GM12878 (cell line): ENCODE measurements around the gene ITPR2. TPM values are rescaled to one million over a fixed set of nuclear protein-coding genes. Genes with fewer than 3 reads are reported as not detected.

Experiments
- ATAC-seq: fragments of 200-7000 bp; cut with Tn5 transposase; 3 replicates; pipeline ENCODE4 v1.9.1; 2020; ENCODE audit warnings: mild to moderate bottlenecking, moderate library complexity
- BruUV-seq: library from RNA; stranded (reverse); fragments of 400-500 nt; replicated peaks from 2 replicates; lab custom pipeline; 2021; lab: Mats Ljungman, UMichigan
- CTCF ChIA-PET: fragments of 300-600 bp; sonication (Branson Sonifier 250); formaldehyde crosslinking; extraction: SDS; loops from one replicate; lab custom pipeline; 2021; ENCODE audit warnings: inconsistent platforms; lab: Yijun Ruan, JAX
- POLR2A ChIA-PET: fragments of 350-600 bp; formaldehyde crosslinking; extraction: SDS; loops from one replicate; lab custom pipeline; 2021; ENCODE audit warnings: inconsistent platforms; lab: Charles Lee
- RAD21 ChIA-PET: fragments of 300-600 bp; sonication (Branson Sonifier 250); formaldehyde crosslinking; loops from one replicate; lab custom pipeline; 2023; ENCODE audit warnings: antibody characterized with exemption; ENCODE audit not compliant: unreplicated experiment; lab: Charles Lee
- SMC1A ChIA-PET: fragments of 300-600 bp; sonication (Branson Sonifier 250); formaldehyde crosslinking; loops from one replicate; lab custom pipeline; 2023; ENCODE audit not compliant: unreplicated experiment, uncharacterized antibody; lab: Charles Lee
- DNase-seq: peaks from one replicate; pipeline ENCODE4 v3.0.0-alpha.2; 2011; ENCODE audit warnings: low read depth, low spot score
- FAIRE-seq: peaks from 3 replicates; lab custom pipeline; 2011; peaks lifted over from hg19 to GRCh38; lab: Jason Lieb, UNC
- H2AFZ ChIP-seq: 2 replicates; pipeline ENCODE4 v1.6.0; 2011; ENCODE audit warnings: low read depth, low read length, control low read depth; ENCODE audit not compliant: control insufficient read depth
- H3K27ac ChIP-seq: 2 replicates; pipeline ENCODE4 v1.5.1; 2011; ENCODE audit warnings: control low read depth; ENCODE audit not compliant: control insufficient read depth, insufficient read depth
- H3K27me3 ChIP-seq, 2 experiments: replicated peaks in 1 of 2; 2 replicates each; pipeline versions ENCODE4 v1.6.0 to v1.6.1; 2011; ENCODE audit warnings: low read length in 1 of 2; ENCODE audit not compliant: control insufficient read depth in 2 of 2, insufficient read depth in 2 of 2
- H3K36me3 ChIP-seq, 2 experiments: 2 replicates each; pipeline ENCODE4 v1.5.1; 2011; ENCODE audit warnings: low read length in 1 of 2; ENCODE audit not compliant: control insufficient read depth in 2 of 2, insufficient read depth in 2 of 2
- H3K4me1 ChIP-seq: 2 replicates; pipeline ENCODE4 v1.6.1; 2011; ENCODE audit warnings: mild to moderate bottlenecking, low read length, moderate library complexity, mixed read lengths; ENCODE audit not compliant: control insufficient read depth, insufficient read depth
- H3K4me2 ChIP-seq: 2 replicates; pipeline ENCODE4 v1.6.0; 2011; ENCODE audit warnings: control low read depth; ENCODE audit not compliant: control insufficient read depth, insufficient read depth
- H3K4me3 ChIP-seq: fragments of 200-600 bp; sonication (generic); 2 replicates; pipeline ENCODE4 v1.5.1; 2016
- H3K79me2 ChIP-seq: 2 replicates; pipeline ENCODE4 v1.6.0; 2011; ENCODE audit warnings: low read length; ENCODE audit not compliant: control insufficient read depth, insufficient read depth
- H3K9ac ChIP-seq: 2 replicates; pipeline ENCODE4 v1.8.0; 2011; ENCODE audit warnings: low read length, control low read depth, mixed read lengths; ENCODE audit not compliant: control insufficient read depth, insufficient read depth
- H3K9me3 ChIP-seq: replicated peaks from 3 replicates; pipeline ENCODE4 v1.5.1; 2011; ENCODE audit warnings: mild to moderate bottlenecking, low read length; ENCODE audit not compliant: control insufficient read depth, insufficient read depth
- H4K20me1 ChIP-seq: 2 replicates; pipeline ENCODE4 v1.6.0; 2011; ENCODE audit not compliant: control insufficient read depth, insufficient read depth
- CUX1 ChIP-seq: IDR thresholded peaks from 2 replicates; pipeline ENCODE4 v1.6.1; 2012; ENCODE audit warnings: improper control_type of control experiment, low read depth, low read length; ENCODE audit not compliant: insufficient replicate concordance
- EED ChIP-seq: sonication (generic); IDR thresholded peaks from 2 replicates; pipeline ENCODE4 v1.6.1; 2016; ENCODE audit warnings: antibody characterized with exemption, low read depth
- NBN ChIP-seq: fragments of 450-650 bp; IDR thresholded peaks from 2 replicates; pipeline ENCODE4 v1.6.1; 2016
- PAX5 ChIP-seq: IDR thresholded peaks from 2 replicates; pipeline ENCODE4 v1.6.1; 2011; ENCODE audit warnings: low read depth, low read length, borderline replicate concordance
- WGBS: methylation state at CpG from one replicate; pipeline ENCODE4 v1.1.6; 2016; ENCODE audit warnings: low lambda C conversion rate; ENCODE audit not compliant: insufficient replicate concordance, insufficient coverage; ENCODE audit errors: missing lambda C conversion rate; 5-methylcytosine and 5-hydroxymethylcytosine counted together
- in situ Hi-C: fragments of 300-500 bp; cut with MboI; formaldehyde crosslinking; loops from 9 replicates; pipeline ENCODE4 v1.14.3; 2018; ENCODE audit warnings: mixed read lengths
- intact Hi-C: fragments of 100-400 bp; cut with micrococcal nuclease; formaldehyde crosslinking; loops from one replicate; pipeline ENCODE4 v1.14.2; 2022; ENCODE audit not compliant: unreplicated experiment
- polyA plus RNA-seq, 11 experiments: library from polyadenylated mRNA; depleted of rRNA in 4 of 11; unstranded in 6 of 11; stranded (reverse) in 5 of 11; fragments of >200 nt; fragmentation: Nextera tagmentation in 4 of 11; fragmentation: Illumina TruSeq in 1 of 11; extraction: Ambion mirVana in 4 of 11; extraction: Trizol in 1 of 11; gene quantifications; 1 replicate in 1 of 11; 2 replicates in 10 of 11; pipeline versions ENCODE4 v1.2.1 to v1.2.3, GENCODE V29; 2011 to 2016; ENCODE audit warnings: inconsistent platforms in 2 of 11, missing spikeins in 2 of 11, low read depth in 1 of 11
- total RNA-seq, 4 experiments: library from RNA; depleted of rRNA in 3 of 4; stranded (reverse); fragments of >200 nt in 3 of 4; fragmentation: Illumina TruSeq in 1 of 4; extraction: Trizol in 1 of 4; gene quantifications; 2 replicates each; pipeline versions ENCODE4 v1.2.1 to v1.2.3, GENCODE V29; 2013 to 2021

Gene ITPR2
- total and polyA plus RNA-seq, 10 of the 15 experiments (the other 5 are each of a cell fraction or from before 2014, with no cell fraction given), result 7.5 to 76.2 (median 47.1) TPM

- FAIRE-seq (no peak), DNase-seq (no peak), ATAC-seq (no peak)
- ChIA-PET RAD21 (no interaction called here), CTCF (interaction anchor here (1.2 to 1.5 kb wide), 3 partner anchors 13 to 73 kb away, joined by 3 to 4 read pairs (median 4); no protein-coding TSS in a partner anchor), SMC1A (interaction anchor here (0.9 kb wide), 1 partner anchor 23 kb away, joined by 3 read pairs; no protein-coding TSS in a partner anchor), POLR2A (interaction anchor here (0.5 kb wide), 1 partner anchor 223 kb away, joined by 3 read pairs; no protein-coding TSS in a partner anchor)
- H3K27ac ChIP-seq, result no peak overlapping the region
- no TSS peak for BruUV-seq
- H3K4me3 ChIP-seq, result no peak overlapping the region
- no peak overlapping the region for H3K9ac ChIP-seq
- in situ Hi-C loops, result loop anchor here (25.0 kb wide), 1 partner anchor 516 kb away; no protein-coding TSS in a partner anchor
- H4K20me1 ChIP-seq, result no peaks in the 10 kb centered on the region
- 100% methylated on average over 2 of the region's 2 CpGs for WGBS
- no peak overlapping the region for H2AFZ ChIP-seq
- H3K4me2 ChIP-seq, result no peak overlapping the region
- H3K36me3 ChIP-seq, result peaks cover 0 to 5% of the 10 kb centered on the region in 2 experiments; a peak in 3 of 4 replicates
- intact Hi-C loops, result no loop called here
- no peaks in the 10 kb centered on the region for H3K79me2 ChIP-seq
- no peak for TF ChIP-seq EED
- TF ChIP-seq NBN, result no peak
- TF ChIP-seq PAX5, result no peak
- TF ChIP-seq CUX1, result no peak
- no peaks in the 10 kb centered on the region for H3K4me1 ChIP-seq
- H3K27me3 ChIP-seq, result no peaks in the 10 kb centered on the region
- H3K9me3 ChIP-seq, result no peaks in the 10 kb centered on the region
Measured at GRCh38 chr12:26628234-26628633, 204.8 kb downstream of the ITPR2 start.
